HepG2 (cell line): ENCODE data around the gene GPR148. TPM values are rescaled to one million over a fixed set of nuclear protein-coding genes. Genes with fewer than 3 reads are reported as not detected.
"Not testable (repeated sequence)": the region's sequence is repeated elsewhere in the genome, so short reads cannot be mapped to it uniquely, and the experiment has no call there.

Experiments
- ATAC-seq: fragments of 200-7000 bp; cut with Tn5 transposase; 3 replicates; pipeline ENCODE4 v1.9.1; 2020; ENCODE audit warnings: mild to moderate bottlenecking, moderate library complexity
- BruUV-seq: library from RNA; stranded (reverse); fragments of 400-500 nt; replicated peaks from 2 replicates; lab custom pipeline; 2021; lab: Mats Ljungman, UMichigan
- CTCF ChIA-PET: fragments of 300-600 bp; formaldehyde crosslinking; extraction: SDS; loops from one replicate; lab custom pipeline; 2021; ENCODE audit warnings: low total read pairs, inconsistent platforms, low intra/inter-chr PET ratio; lab: Yijun Ruan, JAX
- POLR2A ChIA-PET: fragments of 350-600 bp; sonication (Branson Sonifier 250); formaldehyde crosslinking; loops from one replicate; lab custom pipeline; 2020; ENCODE audit warnings: antibody characterized with exemption, inconsistent platforms; lab: Yijun Ruan, JAX
- DNase-seq: peaks from one replicate; pipeline ENCODE4 v3.0.0-alpha.2; 2015; ENCODE audit warnings: low spot score
- FAIRE-seq: peaks from 3 replicates; lab custom pipeline; 2011; peaks lifted over from hg19 to GRCh38; lab: Jason Lieb, UNC
- H2AFZ ChIP-seq: one replicate; pipeline ENCODE4 v1.6.1; 2011; ENCODE audit warnings: low read length, inconsistent platforms
- H3K27ac ChIP-seq: fragments of 300-600 bp; 3 replicates; pipeline ENCODE4 v1.8.0; 2011; ENCODE audit warnings: mixed run types, mild to moderate bottlenecking, mixed read lengths, low read length, inconsistent platforms; ENCODE audit not compliant: insufficient read depth; ENCODE audit errors: extremely low read length
- H3K27me3 ChIP-seq, 2 experiments: fragments of 200-600 bp in 1 of 2; 2 replicates in 1 of 2; 3 replicates in 1 of 2; pipeline versions ENCODE4 v1.6.0 to v1.8.0; 2011; ENCODE audit warnings: low read length in 2 of 2, mild to moderate bottlenecking in 2 of 2, moderate library complexity in 2 of 2, inconsistent platforms in 1 of 2; ENCODE audit not compliant: insufficient read depth in 2 of 2, control insufficient read depth in 1 of 2
- H3K36me3 ChIP-seq, 2 experiments: fragments of 200-600 bp in 1 of 2; replicated peaks in 1 of 2; 2 replicates in 1 of 2; 3 replicates in 1 of 2; pipeline versions ENCODE4 v1.5.1 to v1.8.0; 2011; ENCODE audit warnings: low read length in 2 of 2, inconsistent platforms in 1 of 2; ENCODE audit not compliant: insufficient read depth in 2 of 2, control insufficient read depth in 1 of 2
- H3K4me1 ChIP-seq: 2 replicates; pipeline ENCODE4 v1.5.1; 2012; ENCODE audit warnings: low read length, inconsistent platforms; ENCODE audit not compliant: insufficient read depth
- H3K4me2 ChIP-seq: 2 replicates; pipeline ENCODE4 v1.6.0; 2011; ENCODE audit warnings: low read depth, low read length, inconsistent platforms
- H3K4me3 ChIP-seq, 3 experiments: fragments of 200-600 bp in 1 of 3; sonication (generic), shearing (Covaris generic) in 1 of 3; replicated peaks in 1 of 3; 2 replicates each; pipeline ENCODE4 v1.5.1; 2011 to 2016; ENCODE audit warnings: low read length in 3 of 3, inconsistent platforms in 2 of 3, low read depth in 2 of 3, mild to moderate bottlenecking in 2 of 3, control low read depth in 1 of 3, mixed read lengths in 1 of 3; ENCODE audit not compliant: insufficient read depth in 1 of 3
- H3K79me2 ChIP-seq: one replicate; pipeline ENCODE4 v1.6.1; 2011; ENCODE audit warnings: low read length, inconsistent platforms; ENCODE audit not compliant: insufficient read depth
- H3K9ac ChIP-seq: 2 replicates; pipeline ENCODE4 v1.6.0; 2011; ENCODE audit warnings: mild to moderate bottlenecking, low read depth, low read length, inconsistent platforms; ENCODE audit not compliant: insufficient read depth
- H3K9me3 ChIP-seq: 2 replicates; pipeline ENCODE4 v1.5.1; 2012; ENCODE audit warnings: mild to moderate bottlenecking, low read length
- H4K20me1 ChIP-seq: 2 replicates; pipeline ENCODE4 v1.6.0; 2011; ENCODE audit warnings: inconsistent platforms, mild to moderate bottlenecking, low read length, moderate library complexity; ENCODE audit not compliant: insufficient read depth
- FOXK2 ChIP-seq: fragments of 450-650 bp; IDR thresholded peaks from 2 replicates; pipeline ENCODE4 v1.6.1; 2016
- HNF4A ChIP-seq: sonication (generic); formaldehyde crosslinking; IDR thresholded peaks from 2 replicates; pipeline ENCODE4 v1.4.0; 2020; ENCODE audit warnings: missing genetic modification reagents
- HNF4G ChIP-seq, 2 experiments: sonication (generic) in 1 of 2; formaldehyde crosslinking in 1 of 2; IDR thresholded peaks; 2 replicates each; pipeline versions ENCODE4 v1.4.0 to v1.6.1; 2011 to 2020; ENCODE audit warnings: borderline replicate concordance in 2 of 2, low read depth in 2 of 2, mild to moderate bottlenecking in 2 of 2, low read length in 1 of 2, missing genetic modification reagents in 1 of 2, moderate library complexity in 1 of 2
- HNRNPK ChIP-seq: fragments of 200-400 bp; formaldehyde crosslinking; IDR thresholded peaks from 2 replicates; pipeline ENCODE4 v1.6.1; 2018; ENCODE audit warnings: low read length, low read depth, moderate library complexity, mild to moderate bottlenecking; ENCODE audit not compliant: poor library complexity, severe bottlenecking
- HOXA5 ChIP-seq: sonication (generic); formaldehyde crosslinking; IDR thresholded peaks from 2 replicates; pipeline ENCODE4 v1.4.0; 2020; ENCODE audit warnings: missing genetic modification reagents
- NFYC ChIP-seq: IDR thresholded peaks from 2 replicates; pipeline ENCODE4 v1.6.1; 2016; ENCODE audit warnings: missing genetic modification reagents, missing compliant biosample characterization
- NONO ChIP-seq, 2 experiments: fragments of 450-650 bp in 1 of 2; sonication (generic) in 1 of 2; formaldehyde crosslinking in 1 of 2; IDR thresholded peaks in 1 of 2; conservative IDR thresholded peaks in 1 of 2; 2 replicates each; pipeline versions ENCODE4 v1.6.1 to v1.8.0; 2017 to 2022; ENCODE audit warnings: mild to moderate bottlenecking in 1 of 2, missing genetic modification reagents in 1 of 2, moderate library complexity in 1 of 2
- PCBP2 ChIP-seq: fragments of 200-400 bp; formaldehyde crosslinking; optimal IDR thresholded peaks from 2 replicates; pipeline ENCODE3; 2018; ENCODE audit warnings: low read length, low read depth; ENCODE audit not compliant: poor library complexity, severe bottlenecking
- PHF20 ChIP-seq: sonication (generic); formaldehyde crosslinking; IDR thresholded peaks from 2 replicates; pipeline ENCODE4 v1.5.0; 2020; ENCODE audit warnings: mild to moderate bottlenecking, missing genetic modification reagents
- SALL2 ChIP-seq: sonication (generic); formaldehyde crosslinking; IDR thresholded peaks from 2 replicates; pipeline ENCODE4 v1.8.1; 2023; ENCODE audit warnings: mild to moderate bottlenecking, missing genetic modification reagents, inconsistent platforms
- SMAD3 ChIP-seq: sonication (generic); formaldehyde crosslinking; IDR thresholded peaks from 2 replicates; pipeline ENCODE4 v1.4.0; 2020; ENCODE audit warnings: missing genetic modification reagents
- SYNCRIP ChIP-seq: fragments of 200-400 bp; formaldehyde crosslinking; IDR thresholded peaks from 2 replicates; pipeline ENCODE4 v1.6.1; 2018; ENCODE audit warnings: mild to moderate bottlenecking, low read depth, low read length; ENCODE audit not compliant: insufficient read depth
- XRCC5 ChIP-seq: fragments of 200-400 bp; formaldehyde crosslinking; optimal IDR thresholded peaks from 2 replicates; pipeline ENCODE3; 2017; ENCODE audit warnings: mild to moderate bottlenecking, low read length
- ZBTB20 ChIP-seq: sonication (generic); formaldehyde crosslinking; IDR thresholded peaks from 2 replicates; pipeline ENCODE4 v1.8.1; 2023; ENCODE audit warnings: missing genetic modification reagents, low read depth, mild to moderate bottlenecking, borderline replicate concordance
- ZNF367 ChIP-seq: sonication (generic); formaldehyde crosslinking; IDR thresholded peaks from 2 replicates; pipeline ENCODE4 v1.4.0; 2020; ENCODE audit warnings: missing genetic modification reagents, borderline replicate concordance
- ZNF441 ChIP-seq: sonication (generic); formaldehyde crosslinking; IDR thresholded peaks from 2 replicates; pipeline ENCODE4 v1.7.0; 2021; ENCODE audit warnings: missing genetic modification reagents, borderline replicate concordance
- WGBS: methylation state at CpG from one replicate; pipeline ENCODE4 v1.1.6; 2017; ENCODE audit warnings: low lambda C conversion rate; 5-methylcytosine and 5-hydroxymethylcytosine counted together
- in situ Hi-C: cut with HindIII; loops from 2 replicates; pipeline ENCODE4 v1.10.0; 2017; ENCODE audit warnings: low pct_unique_long_range_greater_than_20kb; ENCODE audit not compliant: extremely low pct_ligation_motif_present
- intact Hi-C: fragments of 100-400 bp; cut with micrococcal nuclease; formaldehyde crosslinking; loops from one replicate; pipeline ENCODE4 v1.10.0; 2022; ENCODE audit not compliant: unreplicated experiment
- polyA plus RNA-seq, 8 experiments: library from polyadenylated mRNA; depleted of rRNA in 3 of 8; stranded (reverse) in 7 of 8; unstranded in 1 of 8; fragments of >200 nt; fragmentation: Illumina TruSeq in 4 of 8; extraction: Trizol in 4 of 8; gene quantifications; 2 replicates each; pipeline versions ENCODE4 v1.2.1 to v1.2.3, GENCODE V29; 2011 to 2016; ENCODE audit warnings: low read depth in 4 of 8, missing spikeins in 1 of 8, mixed read lengths in 1 of 8; ENCODE audit not compliant: insufficient read depth in 1 of 8
- total RNA-seq, 5 experiments: library from RNA; depleted of rRNA; stranded (reverse); fragments of >200 nt; fragmentation: Illumina TruSeq; extraction: Trizol; gene quantifications; 2 replicates each; pipeline ENCODE4 v1.2.3, GENCODE V29; 2016; ENCODE audit warnings: low read depth in 1 of 5
- TF ChIP-seq, protein P1 (sequence below): sonication (generic); formaldehyde crosslinking; IDR thresholded peaks from 2 replicates; pipeline ENCODE4 v1.8.0; 2022; ENCODE audit warnings: mild to moderate bottlenecking, missing genetic modification reagents, borderline replicate concordance

Gene GPR148
- total and polyA plus RNA-seq, 2 of the 13 experiments (the other 11 are each of a cell fraction or from before 2014, with no cell fraction given) = not detected

- H4K20me1 ChIP-seq, ATAC-seq, DNase-seq, H3K27me3 ChIP-seq, CTCF ChIA-PET, intact Hi-C loops, FAIRE-seq, BruUV-seq, H2AFZ ChIP-seq, H3K27ac ChIP-seq, H3K79me2 ChIP-seq, in situ Hi-C loops, H3K4me2 ChIP-seq, POLR2A ChIA-PET, H3K36me3 ChIP-seq, H3K9ac ChIP-seq, H3K4me1 ChIP-seq, H3K9me3 ChIP-seq, H3K4me3 ChIP-seq: not testable (repeated sequence)
- WGBS = no CpG with 5 or more reads among the region's 2 CpGs
These were observed 14.1 kb upstream of the GPR148 start for GRCh38 chr2:130714795-130715194.

GRCh38 chr2:130720036-130720435 is 8.8 kb upstream of the GPR148 start:
- 12% methylated on average over 8 of the region's 8 CpGs for WGBS
- Histone ChIP-seq H3K36me3 (no peaks in the 10 kb centered on the region), H4K20me1 (no peaks in the 10 kb centered on the region), H2AFZ (no peak overlapping the region), H3K27me3 (no peaks in the 10 kb centered on the region), H3K9me3 (no peaks in the 10 kb centered on the region), H3K79me2 (no peaks in the 10 kb centered on the region), H3K27ac (no peak overlapping the region), H3K9ac (no peak overlapping the region), H3K4me3 (no peak overlapping the region), H3K4me2 (no peak overlapping the region), H3K4me1 (no peaks in the 10 kb centered on the region)
- POLR2A ChIA-PET = no interaction called here
- CTCF ChIA-PET = no interaction called here
- in situ Hi-C loops (no loop called here), intact Hi-C loops (no loop called here)
- ATAC-seq (no peak), DNase-seq (no peak), FAIRE-seq (no peak)
- BruUV-seq = no TSS peak
- no peak for TF ChIP-seq FOXK2
- no peak for TF ChIP-seq NONO (IDR thresholded peaks at IDR 0.05)
- TF ChIP-seq NONO (CRISPR knock-in tag; conservative IDR thresholded peaks at IDR 0.05) = no peak
- TF ChIP-seq ZBTB20 (CRISPR knock-in tag) = no peak
- no peak for TF ChIP-seq HNF4G (IDR thresholded peaks at IDR 0.05; ENCODE audit: borderline replicate concordance, low read depth, low read length)
- no peak for TF ChIP-seq HNF4G (CRISPR knock-in tag; IDR thresholded peaks at IDR 0.05; ENCODE audit: borderline replicate concordance, low read depth)
- no peak for TF ChIP-seq ZNF441 (CRISPR knock-in tag)
- TF ChIP-seq ZNF367 (CRISPR knock-in tag) = no peak
- TF ChIP-seq XRCC5 = no peak
- TF ChIP-seq SYNCRIP = no peak
- no peak for TF ChIP-seq HNRNPK
- no peak for TF ChIP-seq PHF20 (CRISPR knock-in tag)
- no peak for TF ChIP-seq NFYC (CRISPR knock-in tag)
- TF ChIP-seq, protein P1, sequence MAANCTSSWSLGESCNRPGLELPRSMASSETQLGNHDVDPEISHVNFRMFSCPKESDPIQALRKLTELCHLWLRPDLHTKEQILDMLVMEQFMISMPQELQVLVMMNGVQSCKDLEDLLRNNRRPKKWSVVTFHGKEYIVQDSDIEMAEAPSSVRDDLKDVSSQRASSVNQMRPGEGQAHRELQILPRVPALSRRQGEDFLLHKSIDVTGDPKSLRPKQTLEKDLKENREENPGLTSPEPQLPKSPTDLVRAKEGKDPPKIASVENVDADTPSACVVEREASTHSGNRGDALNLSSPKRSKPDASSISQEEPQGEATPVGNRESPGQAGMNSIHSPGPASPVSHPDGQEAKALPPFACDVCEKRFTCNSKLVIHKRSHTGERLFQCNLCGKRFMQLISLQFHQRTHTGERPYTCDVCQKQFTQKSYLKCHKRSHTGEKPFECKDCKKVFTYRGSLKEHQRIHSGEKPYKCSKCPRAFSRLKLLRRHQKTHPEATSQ (CRISPR knock-in tag) = no peak
- no peak for TF ChIP-seq SALL2
- no peak for TF ChIP-seq PCBP2
- no peak for TF ChIP-seq HNF4A (CRISPR knock-in tag)
- no peak for TF ChIP-seq HOXA5
- TF ChIP-seq SMAD3 = no peak
